ENCODE measurements around the gene CARD19. TPM values are rescaled to one million over a fixed set of nuclear protein-coding genes. Genes with fewer than 3 reads are reported as not detected.
A peak's percentile ranks its signal among the peaks of the same experiment; 100 is the strongest.

The CARD19 gene
- total RNA-seq, 1 donor from 2014 or later = 35.8 TPM

GRCh38 chr9:93132287-93132927 is 36.4 kb downstream of the CARD19 start:
- H3K4me3 Mint-ChIP-seq (ENCODE audit: unreplicated experiment) = no peak overlapping the region
- H3K4me1 Mint-ChIP-seq (ENCODE audit: unreplicated experiment) = peaks cover 57% of the 10 kb centered on the region
- no peaks in the 10 kb centered on the region for H3K27me3 Mint-ChIP-seq (ENCODE audit: unreplicated experiment)
- H3K9me3 Mint-ChIP-seq (ENCODE audit: unreplicated experiment) = no peaks in the 10 kb centered on the region
- H3K36me3 Mint-ChIP-seq (ENCODE audit: unreplicated experiment) = no peaks in the 10 kb centered on the region
- peak overlapping the region; percentile 79 for H3K27ac Mint-ChIP-seq (ENCODE audit: unreplicated experiment)
- TF ChIP-seq CTCF (IDR thresholded peaks at IDR 0.05) = no peak
- DNase-seq (ENCODE audit: extremely low spot score, unreplicated experiment) = no peak

GRCh38 chr9:93132946-93133680 is 37.1 kb downstream of the CARD19 start:
- no peak for TF ChIP-seq CTCF (IDR thresholded peaks at IDR 0.05)
- Mint-ChIP-seq H3K27me3 (ENCODE audit: unreplicated experiment) (no peaks in the 10 kb centered on the region), H3K36me3 (ENCODE audit: unreplicated experiment) (no peaks in the 10 kb centered on the region), H3K27ac (ENCODE audit: unreplicated experiment) (peak overlapping the region; percentile 79), H3K9me3 (ENCODE audit: unreplicated experiment) (no peaks in the 10 kb centered on the region), H3K4me1 (ENCODE audit: unreplicated experiment) (peaks cover 52% of the 10 kb centered on the region), H3K4me3 (ENCODE audit: unreplicated experiment) (peak overlapping the region; percentile 84)
- no peak for DNase-seq (ENCODE audit: extremely low spot score, unreplicated experiment)

- Mint-ChIP-seq H3K4me1 (ENCODE audit: unreplicated experiment) (peaks cover 49% of the 10 kb centered on the region), H3K27ac (ENCODE audit: unreplicated experiment) (peak overlapping the region; percentile 79), H3K4me3 (ENCODE audit: unreplicated experiment) (peak overlapping the region; percentile 84), H3K36me3 (ENCODE audit: unreplicated experiment) (no peaks in the 10 kb centered on the region), H3K9me3 (ENCODE audit: unreplicated experiment) (peaks cover 3% of the 10 kb centered on the region), H3K27me3 (ENCODE audit: unreplicated experiment) (no peaks in the 10 kb centered on the region)
- no peak for TF ChIP-seq CTCF (IDR thresholded peaks at IDR 0.05)
- DNase-seq (ENCODE audit: extremely low spot score, unreplicated experiment) = no peak
These were observed 37.6 kb downstream of the CARD19 start for GRCh38 chr9:93133681-93134014.

- Mint-ChIP-seq H3K27me3 (ENCODE audit: unreplicated experiment) (no peaks in the 10 kb centered on the region), H3K4me1 (ENCODE audit: unreplicated experiment) (peaks cover 47% of the 10 kb centered on the region), H3K27ac (ENCODE audit: unreplicated experiment) (peak within 1 kb of the TSS; percentile 79), H3K4me3 (ENCODE audit: unreplicated experiment) (peak within 1 kb of the TSS; percentile 84), H3K36me3 (ENCODE audit: unreplicated experiment) (no peaks in the 10 kb centered on the region), H3K9me3 (ENCODE audit: unreplicated experiment) (peaks cover 3% of the 10 kb centered on the region)
- TF ChIP-seq CTCF (IDR thresholded peaks at IDR 0.05) = no peak
- DNase-seq (ENCODE audit: extremely low spot score, unreplicated experiment) = no peak
These were observed 38.2 kb downstream of the CARD19 start, which contains the start of gene NINJ1 for GRCh38 chr9:93134015-93134739. Gene NINJ1, minus strand, starts transcription at chr9:93134251. Its CDS starts 34 bp downstream, at chr9:93134217.
